Adrenal gland (tissue), 12 donors: ENCODE data around the gene LIN7B. TPM values are rescaled to one million over a fixed set of nuclear protein-coding genes. Genes with fewer than 3 reads are reported as not detected.

Experiments
- DNase-seq, 7 donors: peaks; one replicate each; pipeline ENCODE4 v3.0.0-alpha.2; 2019 to 2020
- H3K27ac ChIP-seq, 5 donors: fragments of 200-600 bp; sonication (generic) in 4 of 5; 1 replicate in 3 of 5; 2 replicates in 2 of 5; pipeline versions ENCODE4 v1.5.1 to v1.8.0; 2016 to 2020; ENCODE audit warnings: mild to moderate bottlenecking in 1 of 5
- H3K27me3 ChIP-seq: fragments of 200-600 bp; 2 replicates; pipeline ENCODE4 v1.8.0; 2021
- H3K36me3 ChIP-seq, 2 donors: fragments of 200-600 bp; replicated peaks in 1 of 2; 1 replicate in 1 of 2; 2 replicates in 1 of 2; pipeline versions ENCODE4 v1.5.1 to v1.8.0; 2018 to 2022
- H3K4me1 ChIP-seq, 2 donors: fragments of 200-600 bp; replicated peaks in 1 of 2; 1 replicate in 1 of 2; 2 replicates in 1 of 2; pipeline versions ENCODE4 v1.5.1 to v1.8.0; 2018 to 2021
- H3K4me3 ChIP-seq, 4 donors: fragments of 200-600 bp; sonication (generic) in 3 of 4; one replicate each; pipeline ENCODE4 v1.5.1; 2016 to 2018
- H3K9me3 ChIP-seq, 3 donors: fragments of 200-600 bp; sonication (generic) in 1 of 3; replicated peaks in 1 of 3; 1 replicate in 2 of 3; 2 replicates in 1 of 3; pipeline versions ENCODE4 v1.5.1 to v1.8.0; 2016 to 2021
- CTCF ChIP-seq, 6 experiments: fragments of 450-650 bp in 4 of 6; fragments of 200-600 bp in 2 of 6; sonication (generic) in 1 of 6; IDR thresholded peaks; 1 replicate in 5 of 6; 2 replicates in 1 of 6; pipeline versions ENCODE4 v1.5.1 to v1.8.0; 2016 to 2021; ENCODE audit warnings: antibody characterized with exemption in 6 of 6, mild to moderate bottlenecking in 2 of 6, moderate library complexity in 1 of 6
- POLR2A ChIP-seq, 2 donors: fragments of 450-650 bp; IDR thresholded peaks; one replicate each; pipeline ENCODE4 v1.6.1; 2017; ENCODE audit warnings: antibody characterized with exemption in 2 of 2, mild to moderate bottlenecking in 2 of 2, moderate library complexity in 1 of 2
- WGBS, 4 donors: extraction: QIAGEN DNeasy Blood & Tissue Kit in 2 of 4; methylation state at CpG; one replicate each; pipeline versions ENCODE4 v1.1.5 to v1.1.7; 2013 to 2017; 5-methylcytosine and 5-hydroxymethylcytosine counted together
- intact Hi-C, 2 donors: fragments of 100-400 bp; cut with DNase I; formaldehyde crosslinking; loops; one replicate each; pipeline versions ENCODE4 v1.14.1 to v1.15.0; 2022 to 2023
- polyA plus RNA-seq, 3 donors: library from polyadenylated mRNA; stranded (reverse); fragments of 200-250 nt in 2 of 3; fragments of 350-450 nt in 1 of 3; fragmentation: Illumina TruSeq in 1 of 3; extraction: RNeasy Lipid Tissue Mini Kit (QIAGEN cat#74804) in 1 of 3; gene quantifications; one replicate each; pipeline ENCODE4 v1.2.3, GENCODE V29; 2013 to 2014
- small RNA-seq, 2 donors: library from RNA; depleted of rRNA; stranded (forward); fragments of <200 nt; gene quantifications; one replicate each; pipeline ENCODE3, GENCODE V24; 2016
- total RNA-seq, 9 donors: library from RNA; depleted of rRNA in 4 of 9; stranded (reverse); fragments of >200 nt in 4 of 9; fragments of 120-200 nt in 1 of 9; fragmentation: NEBNext Ultra II Directional in 1 of 9; extraction: Animal tissue kit (Norgen Biotek cat#: 25700) in 1 of 9; gene quantifications; one replicate each; pipeline versions ENCODE4 v1.1.0 to v1.2.4, GENCODE V29; 2013 to 2023
- donor health status: healthy with polysubstance abuse.
- donor health status: Bipolar disorder and iron deficiency.
- donor health status: DM: yes; HTN: yes; CAD: no.
- donor health status: DM: no; HTN: no; CAD: no.
- donor health status: DM: no; HTN: no; CAD: no.
- donor health status: DM: yes; HTN: yes; CAD: no.

LIN7B gene
- total and polyA plus RNA-seq, 12 donors, result 4.4 to 35.2 (median 11.1) TPM

DNA sequence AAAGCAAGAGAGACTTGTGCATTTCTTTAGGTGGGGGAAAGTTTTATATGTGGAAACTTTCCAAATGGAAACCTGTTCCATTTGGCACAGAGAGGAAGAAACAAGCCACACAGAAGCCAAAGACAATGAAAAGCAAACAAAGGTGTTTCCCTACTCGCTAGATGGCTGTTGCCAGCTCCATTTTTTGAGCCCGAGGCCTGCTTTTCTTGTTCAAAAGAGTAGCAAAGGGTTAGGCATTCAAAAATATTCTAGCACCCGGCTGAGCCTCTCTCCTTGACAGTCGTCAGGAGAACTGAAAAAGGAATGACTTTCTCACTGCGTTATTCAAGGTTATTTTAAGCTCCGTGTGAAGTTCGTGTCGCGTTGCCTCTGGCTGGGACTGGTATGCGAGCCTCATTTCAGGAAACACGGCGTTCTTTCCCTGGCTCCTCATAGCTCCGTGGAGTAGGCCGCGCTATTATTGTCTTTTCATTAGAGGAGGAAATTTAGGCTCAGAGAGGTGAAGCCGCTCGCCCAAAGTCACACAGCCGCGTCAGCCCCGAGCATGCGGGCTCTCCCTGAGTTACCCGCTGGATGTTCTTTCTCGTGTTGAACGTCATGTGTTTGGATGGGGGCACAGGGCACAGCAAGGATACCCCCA lies 51.1 kb downstream of the LIN7B start:
- WGBS, 4 donors, result 60 to 71% (median 65%) methylated on average over 24 of the region's 24 CpGs
- no peak for DNase-seq
- Histone ChIP-seq H3K27ac (no peak overlapping the region), H3K4me1 (no peaks in the 10 kb centered on the region), H3K4me3 (no peak overlapping the region), H3K36me3 (no peaks in the 10 kb centered on the region), H3K27me3 (no peaks in the 10 kb centered on the region), H3K9me3 (no peaks in the 10 kb centered on the region)
- TF ChIP-seq CTCF (IDR thresholded peaks at IDR 0.05) (no peak), POLR2A (IDR thresholded peaks at IDR 0.05) (no peak)
- intact Hi-C loops, result no loop called here

DNA sequence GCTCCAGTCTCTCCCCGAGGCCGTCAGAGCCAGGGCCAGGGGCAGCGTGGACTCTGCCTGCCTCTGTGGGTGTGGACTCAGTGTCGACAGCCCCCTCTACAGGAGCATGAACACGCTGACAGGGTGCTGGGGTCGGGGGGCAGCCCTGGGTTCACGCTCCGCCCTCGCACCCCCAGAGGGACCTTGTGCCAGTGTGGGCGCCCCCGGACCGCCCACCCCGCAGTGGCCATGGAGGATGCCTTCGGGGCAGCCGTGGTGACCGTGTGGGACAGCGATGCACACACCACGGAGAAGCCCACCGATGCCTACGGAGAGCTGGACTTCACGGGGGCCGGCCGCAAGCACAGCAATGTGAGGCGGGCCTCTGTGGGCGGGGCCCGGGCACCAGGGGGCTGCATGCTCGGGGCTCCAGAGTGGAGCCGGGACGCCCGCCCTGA lies 51.7 kb downstream of the LIN7B start:
- no peak overlapping the region for H3K4me3 ChIP-seq
- peaks cover 0 to 3% of the 10 kb centered on the region in 2 donors for H3K36me3 ChIP-seq
- H3K27ac ChIP-seq, result no peak overlapping the region
- DNase-seq, result no peak
- WGBS, 4 donors, result 48 to 74% (median 50%) methylated on average over 5 to 30 of the region's 30 CpGs
- TF ChIP-seq CTCF (IDR thresholded peaks at IDR 0.05) (no peak), POLR2A (IDR thresholded peaks at IDR 0.05) (no peak)
- intact Hi-C loops, result no loop called here
- no peaks in the 10 kb centered on the region for H3K9me3 ChIP-seq
- no peaks in the 10 kb centered on the region for H3K27me3 ChIP-seq
- H3K4me1 ChIP-seq, result no peaks in the 10 kb centered on the region

GRCh38 chr19:49167857-49168409 lies 53.8 kb downstream of the LIN7B start:
- H3K36me3 ChIP-seq, result peaks cover 0 to 19% of the 10 kb centered on the region in 2 donors
- H3K27me3 ChIP-seq, result no peaks in the 10 kb centered on the region
- TF ChIP-seq CTCF (IDR thresholded peaks at IDR 0.05) (no peak), POLR2A (IDR thresholded peaks at IDR 0.05) (no peak)
- no peak overlapping the region for H3K4me3 ChIP-seq
- no peak overlapping the region for H3K27ac ChIP-seq
- intact Hi-C loops, result no loop called here
- no peaks in the 10 kb centered on the region for H3K9me3 ChIP-seq
- no peaks in the 10 kb centered on the region for H3K4me1 ChIP-seq
- WGBS, 4 donors, result 85 to 92% (median 87%) methylated on average over 12 to 25 of the region's 25 CpGs
- DNase-seq, result no peak

Small RNA genes lying within 50 kb of the gene (small RNA-seq; reads per million reads assigned to genes)
- 0 reads per million in 2 donors for gene RN7SL708P

Other genes with a start within 250 kb of the LIN7B start
- gene PLEKHA4, start 245.8 kb upstream of the LIN7B start, total RNA-seq, result 10 to 100 TPM in 8 of 9 donors, 1 to 10 TPM in 1; 4.5 to 65.1 (median 24.5) TPM
- gene PLEKHA4, start 245.8 kb upstream of the LIN7B start, polyA plus RNA-seq, result 10 to 100 TPM in 2 of 3 donors, 1 to 10 TPM in 1; 7.1 to 74.6 (median 70.8) TPM
- gene PPP1R15A, start 241.9 kb upstream of the LIN7B start, total RNA-seq, result 10 to 100 TPM; 18.2 to 54.6 (median 39.4) TPM
- gene PPP1R15A, start 241.9 kb upstream of the LIN7B start, polyA plus RNA-seq, result 100 to 1,000 TPM in 1 of 3 donors, 10 to 100 TPM in 2; 49.2 to 174 (median 73.3) TPM
- gene TULP2, start 215.6 kb upstream of the LIN7B start, total RNA-seq, result under 1 TPM in 5 of 9 donors, not detected in 4; 0.14 to 0.72 (median 0.27) TPM
- gene TULP2, start 215.6 kb upstream of the LIN7B start, polyA plus RNA-seq, result under 1 TPM in 1 of 3 donors, not detected in 2; 0.07 TPM
- gene NUCB1, start 214.1 kb upstream of the LIN7B start, total RNA-seq, result 100 to 1,000 TPM; 117 to 581 (median 289) TPM
- gene NUCB1, start 214.1 kb upstream of the LIN7B start, polyA plus RNA-seq, result 100 to 1,000 TPM in 2 of 3 donors, 10 to 100 TPM in 1; 98.8 to 189 (median 175) TPM
- under 1 TPM in 4 of 9 donors, not detected in 5; 0.17 to 0.56 (median 0.33) TPM for gene DHDH, start 180.7 kb upstream of the LIN7B start, total RNA-seq
- 1 to 10 TPM in 1 of 3 donors, under 1 TPM in 2; 0.27 to 2.8 (median 0.47) TPM for gene DHDH, start 180.7 kb upstream of the LIN7B start, polyA plus RNA-seq
- gene BAX, start 159.5 kb upstream of the LIN7B start, total RNA-seq, result 10 to 100 TPM; 18.1 to 79.0 (median 56.1) TPM
- 10 to 100 TPM; 21.5 to 61.3 (median 41.0) TPM for gene BAX, start 159.5 kb upstream of the LIN7B start, polyA plus RNA-seq
- over 10,000 TPM in 1 of 9 donors, 1,000 to 10,000 TPM in 8; 3,284 to 11,726 (median 3,862) TPM for gene FTL, start 149.1 kb upstream of the LIN7B start, total RNA-seq
- gene FTL, start 149.1 kb upstream of the LIN7B start, polyA plus RNA-seq, result 1,000 to 10,000 TPM; 2,288 to 7,123 (median 4,274) TPM
- gene GYS1, start 121.1 kb upstream of the LIN7B start, total RNA-seq, result 10 to 100 TPM; 23.7 to 63.9 (median 36.9) TPM
- gene GYS1, start 121.1 kb upstream of the LIN7B start, polyA plus RNA-seq, result 10 to 100 TPM; 35.2 to 45.9 (median 37.7) TPM
- gene RUVBL2, start 120.5 kb upstream of the LIN7B start, total RNA-seq, result 100 to 1,000 TPM in 2 of 9 donors, 10 to 100 TPM in 7; 45.4 to 143 (median 76.8) TPM
- 10 to 100 TPM; 41.3 to 93.3 (median 70.7) TPM for gene RUVBL2, start 120.5 kb upstream of the LIN7B start, polyA plus RNA-seq
- gene LHB, start 97.3 kb upstream of the LIN7B start, total RNA-seq, result 1 to 10 TPM in 3 of 9 donors, under 1 TPM in 1, not detected in 5; 0.74 to 6.5 (median 1.4) TPM
- 1 to 10 TPM in 2 of 3 donors, under 1 TPM in 1; 0.38 to 8.8 (median 6.0) TPM for gene LHB, start 97.3 kb upstream of the LIN7B start, polyA plus RNA-seq
- gene CGB3, start 90.0 kb upstream of the LIN7B start, total RNA-seq, result not detected
- gene CGB3, start 90.0 kb upstream of the LIN7B start, polyA plus RNA-seq, result not detected
- gene CGB2, start 82.5 kb upstream of the LIN7B start, total RNA-seq, result not detected
- not detected for gene CGB2, start 82.5 kb upstream of the LIN7B start, polyA plus RNA-seq
- gene CGB1, start 77.5 kb upstream of the LIN7B start, total RNA-seq, result under 1 TPM in 1 of 9 donors, not detected in 8; 0.53 TPM
- not detected for gene CGB1, start 77.5 kb upstream of the LIN7B start, polyA plus RNA-seq
- gene CGB5, start 70.5 kb upstream of the LIN7B start, total RNA-seq, result not detected
- under 1 TPM in 1 of 3 donors, not detected in 2; 0.72 TPM for gene CGB5, start 70.5 kb upstream of the LIN7B start, polyA plus RNA-seq
- gene CGB8, start 65.3 kb upstream of the LIN7B start, total RNA-seq, result not detected
- not detected for gene CGB8, start 65.3 kb upstream of the LIN7B start, polyA plus RNA-seq
- gene CGB7, start 56.6 kb upstream of the LIN7B start, total RNA-seq, result under 1 TPM in 2 of 9 donors, not detected in 7; 0.15 to 0.28 TPM
- gene CGB7, start 56.6 kb upstream of the LIN7B start, polyA plus RNA-seq, result under 1 TPM in 2 of 3 donors, not detected in 1; 0.13 to 0.97 TPM
- gene NTF4, start 49.6 kb upstream of the LIN7B start, total RNA-seq, result under 1 TPM in 1 of 9 donors, not detected in 8; 0.55 TPM
- gene NTF4, start 49.6 kb upstream of the LIN7B start, polyA plus RNA-seq, result not detected
- gene KCNA7, start 41.7 kb upstream of the LIN7B start, total RNA-seq, result not detected
- gene KCNA7, start 41.7 kb upstream of the LIN7B start, polyA plus RNA-seq, result not detected
- 100 to 1,000 TPM; 109 to 443 (median 221) TPM for gene SNRNP70, start 28.9 kb upstream of the LIN7B start, total RNA-seq
- 1,000 to 10,000 TPM in 1 of 3 donors, 100 to 1,000 TPM in 2; 114 to 1,255 (median 535) TPM for gene SNRNP70, start 28.9 kb upstream of the LIN7B start, polyA plus RNA-seq
- 1 to 10 TPM in 8 of 9 donors, under 1 TPM in 1; 0.94 to 4.7 (median 1.8) TPM for gene C19orf73, start 4.8 kb downstream of the LIN7B start, total RNA-seq
- gene C19orf73, start 4.8 kb downstream of the LIN7B start, polyA plus RNA-seq, result 1 to 10 TPM; 1.1 to 8.2 (median 4.5) TPM
- 10 to 100 TPM in 6 of 9 donors, 1 to 10 TPM in 3; 6.1 to 21.5 (median 14.7) TPM for gene PPFIA3, start 5.2 kb downstream of the LIN7B start, total RNA-seq
- gene PPFIA3, start 5.2 kb downstream of the LIN7B start, polyA plus RNA-seq, result 10 to 100 TPM in 2 of 3 donors, 1 to 10 TPM in 1; 2.9 to 60.2 (median 27.3) TPM
- gene HRC, start 41.0 kb downstream of the LIN7B start, total RNA-seq, result 10 to 100 TPM in 1 of 9 donors, 1 to 10 TPM in 7, under 1 TPM in 1; 0.77 to 28.4 (median 2.8) TPM
- 1 to 10 TPM; 2.1 to 2.5 (median 2.4) TPM for gene HRC, start 41.0 kb downstream of the LIN7B start, polyA plus RNA-seq
- 10 to 100 TPM in 6 of 9 donors, 1 to 10 TPM in 3; 6.8 to 25.1 (median 15.4) TPM for gene TRPM4, start 43.4 kb downstream of the LIN7B start, total RNA-seq
- 10 to 100 TPM in 2 of 3 donors, 1 to 10 TPM in 1; 4.2 to 56.3 (median 20.6) TPM for gene TRPM4, start 43.4 kb downstream of the LIN7B start, polyA plus RNA-seq
- 1 to 10 TPM in 3 of 9 donors, under 1 TPM in 5, not detected in 1; 0.17 to 1.7 (median 0.71) TPM for gene SLC6A16, start 210.8 kb downstream of the LIN7B start, total RNA-seq
- gene SLC6A16, start 210.8 kb downstream of the LIN7B start, polyA plus RNA-seq, result 1 to 10 TPM; 1.1 to 3.5 (median 2.6) TPM
- 10 to 100 TPM in 8 of 9 donors, under 1 TPM in 1; 0.61 to 26.1 (median 15.8) TPM for gene CD37, start 221.0 kb downstream of the LIN7B start, total RNA-seq
- 10 to 100 TPM in 1 of 3 donors, 1 to 10 TPM in 2; 5.4 to 27.1 (median 8.9) TPM for gene CD37, start 221.0 kb downstream of the LIN7B start, polyA plus RNA-seq
- 10 to 100 TPM in 8 of 9 donors, 1 to 10 TPM in 1; 5.4 to 42.8 (median 26.0) TPM for gene TEAD2, start 248.0 kb downstream of the LIN7B start, total RNA-seq
- gene TEAD2, start 248.0 kb downstream of the LIN7B start, polyA plus RNA-seq, result 10 to 100 TPM; 11.3 to 31.1 (median 28.7) TPM
- under 1 TPM in 4 of 9 donors, not detected in 5; 0.28 to 0.50 (median 0.43) TPM for gene DKKL1, start 249.5 kb downstream of the LIN7B start, total RNA-seq
- under 1 TPM in 2 of 3 donors, not detected in 1; 0.44 to 0.56 TPM for gene DKKL1, start 249.5 kb downstream of the LIN7B start, polyA plus RNA-seq